ENCODE results near the gene XYLB. TPM values are rescaled to one million over a fixed set of nuclear protein-coding genes. Genes with fewer than 3 reads are reported as not detected.

Gene XYLB
- total and polyA plus RNA-seq, 10 donors, result 0.33 to 12.3 (median 2.1) TPM

GRCh38 chr3:38343797-38344594, 2.6 kb upstream of the XYLB start:
- Histone ChIP-seq H3K36me3 (no peaks in the 10 kb centered on the region), H3K27ac (no peak overlapping the region), H3K4me1 (peaks cover 0 to 31% (median 17%) of the 10 kb centered on the region in 6 donors), H3K9me3 (peaks cover 0 to 5% (median 0%) of the 10 kb centered on the region in 8 donors), H3K27me3 (replicated peaks in 1 of 7) (no peaks in the 10 kb centered on the region), H3K4me3 (no peak overlapping the region)
- DNase-seq, result no peak
- no peak for TF ChIP-seq CTCF (IDR thresholded peaks at IDR 0.05 in 8 of 11, conservative IDR thresholded peaks at IDR 0.05 in 3 of 11)
- no peak for TF ChIP-seq POLR2AphosphoS5 (IDR thresholded peaks at IDR 0.05)
- TF ChIP-seq POLR2A (IDR thresholded peaks at IDR 0.05), result no peak
- intact Hi-C loops (cut with DNase I; ENCODE audit: low total_unique reads), result no loop called here
- 89 to 92% (median 91%) methylated on average over 3 of the region's 3 CpGs for WGBS, 5 donors

GRCh38 chr3:38345879-38346586, 552 bp upstream of the XYLB start:
- Histone ChIP-seq H3K9me3 (peaks cover 0 to 2% (median 0%) of the 10 kb centered on the region in 8 donors), H3K4me3 (peak overlapping the region in 7 of 8 donors; percentile 59 to 98 (median 80)), H3K27me3 (replicated peaks in 1 of 7) (no peaks in the 10 kb centered on the region), H3K4me1 (peaks cover 0 to 31% (median 17%) of the 10 kb centered on the region in 6 donors), H3K36me3 (no peaks in the 10 kb centered on the region), H3K27ac (peak overlapping the region in 7 of 8 donors; percentile 27 to 72 (median 54))
- TF ChIP-seq CTCF (IDR thresholded peaks at IDR 0.05 in 8 of 11, conservative IDR thresholded peaks at IDR 0.05 in 3 of 11) (no peak), POLR2A (IDR thresholded peaks at IDR 0.05) (no peak), POLR2AphosphoS5 (IDR thresholded peaks at IDR 0.05) (no peak)
- WGBS, 5 donors, result 27 to 55% (median 43%) methylated on average over 8 to 10 of the region's 10 CpGs
- peak; percentile 75 for DNase-seq
- intact Hi-C loops (cut with DNase I; ENCODE audit: low total_unique reads), result loop anchor here (2.0 kb wide), 1 partner anchor 133 kb away; no protein-coding TSS in a partner anchor

- no peak for DNase-seq
- Histone ChIP-seq H3K4me3 (peak overlapping the region in 7 of 8 donors; percentile 59 to 98 (median 80)), H3K27me3 (replicated peaks in 1 of 7) (no peaks in the 10 kb centered on the region), H3K9me3 (no peaks in the 10 kb centered on the region), H3K36me3 (no peaks in the 10 kb centered on the region), H3K4me1 (peaks cover 0 to 31% (median 17%) of the 10 kb centered on the region in 6 donors), H3K27ac (peak overlapping the region in 1 of 8 donors; percentile 72)
- intact Hi-C loops (cut with DNase I; ENCODE audit: low total_unique reads), result loop anchor here (2.0 kb wide), 1 partner anchor 131 kb away; no protein-coding TSS in a partner anchor
- WGBS, 5 donors, result 78 to 89% (median 87%) methylated on average over 18 to 19 of the region's 19 CpGs
- TF ChIP-seq POLR2AphosphoS5 (IDR thresholded peaks at IDR 0.05), result no peak
- TF ChIP-seq CTCF (IDR thresholded peaks at IDR 0.05 in 8 of 11, conservative IDR thresholded peaks at IDR 0.05 in 3 of 11), result no peak
- no peak for TF ChIP-seq POLR2A (IDR thresholded peaks at IDR 0.05)
Measured at GRCh38 chr3:38347421-38348200, 1.0 kb downstream of the XYLB start.
